Hematopoietic multipotent progenitor cell (in vitro differentiated cells): ENCODE measurements around the gene SUSD3. TPM values are rescaled to one million over a fixed set of nuclear protein-coding genes. Genes with fewer than 3 reads are reported as not detected.
A peak's percentile ranks its signal among the peaks of the same experiment; 100 is the strongest.

Experiments
- DNase-seq, 3 donors: peaks; one replicate each; pipeline ENCODE4 v3.0.0-alpha.2; 2011 to 2015; ENCODE audit warnings: low read depth in 2 of 3, low spot score in 2 of 3
- total RNA-seq: library from RNA; depleted of rRNA; stranded (reverse); fragments of >200 nt; gene quantifications from one replicate; pipeline ENCODE4 v1.2.3, GENCODE V29; 2012

The SUSD3 gene
- total RNA-seq, 1 donor = 28.0 TPM

- DNase-seq = peak in 2 of 3 donors; percentile 66 to 77
Measured at GRCh38 chr9:93132946-93133680, 74.6 kb downstream of the SUSD3 start.

GRCh38 chr9:93133681-93134014, 75.1 kb downstream of the SUSD3 start:
- no peak for DNase-seq

GRCh38 chr9:93134015-93134739, 75.7 kb downstream of the SUSD3 start, which contains the start of gene NINJ1:
NINJ1 (minus strand) TSS chr9:93134251; CDS start chr9:93134217, 34 bp downstream.
- peak in 2 of 3 donors; percentile 86 for DNase-seq

Other genes starting within 250 kb of the SUSD3 start
- 3.8 TPM for gene ZNF484, start 180.7 kb upstream of the SUSD3 start, total RNA-seq
- 59.8 TPM for gene FGD3, start 111.2 kb upstream of the SUSD3 start, total RNA-seq
- gene CARD19, start 37.5 kb downstream of the SUSD3 start, total RNA-seq = 221 TPM
- gene NINJ1, start 75.5 kb downstream of the SUSD3 start, total RNA-seq = 63.8 TPM
- gene WNK2, start 125.4 kb downstream of the SUSD3 start, total RNA-seq = under 0.01 TPM